GM10266 (cell line): ENCODE measurements around the gene FXYD3.
"Not testable (repeated sequence)": the region's sequence is repeated elsewhere in the genome, so short reads cannot be mapped to it uniquely, and the experiment has no call there.

ENCODE experiments used
- DNase-seq: peaks from one replicate; pipeline ENCODE4 v3.0.0; 2012; ENCODE audit errors: extremely low spot score
- CTCF ChIP-seq: IDR thresholded peaks from 2 replicates; pipeline ENCODE4 v1.5.1; 2012; ENCODE audit warnings: mild to moderate bottlenecking, low read depth; ENCODE audit not compliant: control insufficient read depth, insufficient read depth; ENCODE audit errors: missing control alignments

FXYD3 gene

GRCh38 chr19:35100588-35101533, 14.8 kb upstream of the FXYD3 start:
- TF ChIP-seq CTCF, result no peak
- no peak for DNase-seq

GRCh38 chr19:35101949-35102348, 13.7 kb upstream of the FXYD3 start:
- not testable (repeated sequence) for DNase-seq

- not testable (repeated sequence) for DNase-seq
Observed at GRCh38 chr19:35103614-35104013, 12.0 kb upstream of the FXYD3 start.

GRCh38 chr19:35104361-35104760, 11.3 kb upstream of the FXYD3 start:
- TF ChIP-seq CTCF, result no peak
- DNase-seq, result no peak

GRCh38 chr19:35105047-35105410, 10.6 kb upstream of the FXYD3 start:
- no peak for TF ChIP-seq CTCF

GRCh38 chr19:35105411-35106290, 10.0 kb upstream of the FXYD3 start:
- no peak for TF ChIP-seq CTCF
- no peak for DNase-seq

More at GRCh38 chr19:35105047-35105410, 10.6 kb upstream of the FXYD3 start:
- no peak for DNase-seq

- TF ChIP-seq CTCF, result no peak
- DNase-seq, result no peak
Observed at GRCh38 chr19:35106291-35106583, 9.4 kb upstream of the FXYD3 start.

- DNase-seq, result no peak
- TF ChIP-seq CTCF, result no peak
Observed at GRCh38 chr19:35106898-35107541, 8.6 kb upstream of the FXYD3 start.
